D721Med (cell line): ENCODE results near the gene MORC4.

ENCODE experiments used
- DNase-seq: peaks from one replicate; pipeline ENCODE4 v3.0.0; 2011; ENCODE audit warnings: low spot score; ENCODE audit not compliant: insufficient read length
- FAIRE-seq: peaks from 2 replicates; lab custom pipeline; 2011; peaks lifted over from hg19 to GRCh38; lab: Jason Lieb, UNC
- TF ChIP-seq, protein P1 (sequence below): IDR thresholded peaks from 2 replicates; pipeline ENCODE4 v1.5.1; 2012; ENCODE audit warnings: mild to moderate bottlenecking, control low read depth; ENCODE audit not compliant: insufficient read depth; ENCODE audit errors: missing control alignments

MORC4 gene

DNA sequence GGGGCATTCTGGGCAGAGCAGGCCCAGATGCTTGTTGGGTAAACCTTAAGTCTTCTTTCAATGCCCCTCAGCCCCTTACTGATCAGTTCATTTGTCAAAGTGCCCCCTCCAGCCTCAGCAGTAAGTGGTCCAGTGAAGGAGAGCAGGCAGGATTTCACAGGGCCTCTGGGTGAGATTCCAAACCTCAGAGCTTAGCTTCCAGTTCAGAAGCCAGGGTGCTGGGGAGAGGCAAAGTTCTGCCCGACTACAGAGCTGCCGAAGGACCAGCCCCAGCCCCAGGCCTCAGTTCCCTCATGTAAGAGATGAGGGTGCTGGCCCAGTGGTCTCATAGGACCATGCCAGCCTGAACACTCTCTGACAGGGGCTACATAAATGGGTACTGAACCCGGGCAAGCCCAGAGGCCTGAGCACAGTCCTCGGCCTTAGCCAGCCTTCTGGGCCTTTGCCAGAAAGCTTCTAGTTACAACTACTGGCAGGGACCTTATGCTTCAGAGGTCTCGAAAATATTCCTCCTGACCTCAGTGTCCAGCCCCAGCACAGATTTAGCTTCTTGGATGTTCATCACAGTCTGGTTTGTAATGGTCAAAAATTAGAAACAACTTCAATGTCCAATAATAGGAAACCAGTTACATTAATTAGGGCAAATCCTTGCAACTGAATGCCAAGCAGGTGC is 96.0 kb downstream of the MORC4 start:
- FAIRE-seq (no peak), DNase-seq (no peak)
- TF ChIP-seq, protein P1, sequence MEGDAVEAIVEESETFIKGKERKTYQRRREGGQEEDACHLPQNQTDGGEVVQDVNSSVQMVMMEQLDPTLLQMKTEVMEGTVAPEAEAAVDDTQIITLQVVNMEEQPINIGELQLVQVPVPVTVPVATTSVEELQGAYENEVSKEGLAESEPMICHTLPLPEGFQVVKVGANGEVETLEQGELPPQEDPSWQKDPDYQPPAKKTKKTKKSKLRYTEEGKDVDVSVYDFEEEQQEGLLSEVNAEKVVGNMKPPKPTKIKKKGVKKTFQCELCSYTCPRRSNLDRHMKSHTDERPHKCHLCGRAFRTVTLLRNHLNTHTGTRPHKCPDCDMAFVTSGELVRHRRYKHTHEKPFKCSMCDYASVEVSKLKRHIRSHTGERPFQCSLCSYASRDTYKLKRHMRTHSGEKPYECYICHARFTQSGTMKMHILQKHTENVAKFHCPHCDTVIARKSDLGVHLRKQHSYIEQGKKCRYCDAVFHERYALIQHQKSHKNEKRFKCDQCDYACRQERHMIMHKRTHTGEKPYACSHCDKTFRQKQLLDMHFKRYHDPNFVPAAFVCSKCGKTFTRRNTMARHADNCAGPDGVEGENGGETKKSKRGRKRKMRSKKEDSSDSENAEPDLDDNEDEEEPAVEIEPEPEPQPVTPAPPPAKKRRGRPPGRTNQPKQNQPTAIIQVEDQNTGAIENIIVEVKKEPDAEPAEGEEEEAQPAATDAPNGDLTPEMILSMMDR = no peak

DNA sequence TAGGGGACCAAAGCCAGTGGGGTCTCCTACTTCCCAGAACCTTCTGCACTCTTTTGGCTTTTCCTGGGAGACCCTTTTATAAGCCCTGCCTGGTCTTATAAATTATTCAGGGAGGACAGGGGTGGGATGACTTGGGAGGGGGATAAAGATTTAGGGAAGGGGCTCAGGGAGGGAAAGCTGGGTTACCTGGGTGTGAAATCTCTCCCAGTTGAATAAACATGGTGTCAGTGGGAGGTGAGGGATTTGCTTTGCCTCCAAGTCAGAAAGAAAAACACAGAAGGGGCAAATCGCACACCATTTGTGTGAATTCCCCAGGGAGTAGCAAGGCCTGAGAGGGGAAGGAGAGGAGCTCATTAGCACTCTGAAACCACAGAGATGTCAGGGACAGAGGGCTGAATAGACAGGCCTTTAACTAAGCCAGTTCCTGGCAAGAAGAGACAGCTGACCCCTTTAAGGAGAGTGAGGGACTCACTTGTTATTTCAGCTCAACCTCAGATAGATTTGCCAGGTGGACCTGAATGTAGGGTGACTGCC is 96.7 kb downstream of the MORC4 start, which contains the start of gene RIPPLY1:
Gene RIPPLY1, minus strand, starts transcription at position 51 of the 534 bp plus-strand sequence. CDS start 54 bp downstream, outside the sequence.
- FAIRE-seq (no peak), DNase-seq (no peak)
- TF ChIP-seq, protein P1 = no peak

DNA sequence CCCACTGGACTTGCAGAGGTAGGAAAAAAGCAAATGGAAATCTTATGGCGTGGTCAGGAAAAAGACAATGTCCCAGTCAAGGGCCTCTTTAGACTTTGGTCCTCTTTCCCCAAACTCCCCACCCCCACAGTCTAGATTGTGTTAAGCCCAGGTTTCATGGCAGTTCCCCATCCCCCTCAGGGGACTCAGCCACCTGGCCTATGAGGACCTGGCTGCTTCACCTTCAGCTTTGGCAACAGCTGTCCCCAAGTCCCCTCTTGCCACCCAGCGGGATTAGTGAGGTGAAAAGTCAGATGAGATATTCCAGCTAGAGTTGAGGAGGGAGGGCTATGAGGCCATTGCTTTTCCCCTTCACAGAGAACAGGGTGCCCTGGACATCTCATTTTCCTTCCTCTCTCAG is 97.3 kb downstream of the MORC4 start:
- FAIRE-seq = no peak
- TF ChIP-seq, protein P1 = no peak
- no peak for DNase-seq

DNA sequence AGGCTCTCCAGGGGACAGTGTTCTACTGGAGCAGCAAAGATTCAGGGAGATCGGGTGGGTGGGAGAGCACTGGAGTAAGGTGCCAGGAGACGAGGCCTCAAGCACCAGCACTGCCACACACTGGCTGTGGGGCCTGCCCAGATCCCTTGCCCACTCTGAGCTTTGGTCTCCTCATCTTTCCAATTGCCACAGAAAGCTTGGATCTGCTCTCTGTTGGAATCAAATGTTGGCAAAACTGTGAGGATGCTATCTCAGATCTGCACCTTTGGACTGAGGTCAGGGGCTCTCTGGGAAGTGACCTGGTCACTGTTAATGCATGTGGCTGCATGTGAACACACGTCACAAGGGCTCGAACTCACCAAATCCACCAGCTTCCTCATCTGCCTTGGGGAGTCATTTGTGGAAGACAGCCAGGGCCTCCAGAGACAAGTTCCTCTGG is 98.2 kb downstream of the MORC4 start:
- no peak for DNase-seq
- FAIRE-seq = no peak
- TF ChIP-seq, protein P1 = no peak

DNA sequence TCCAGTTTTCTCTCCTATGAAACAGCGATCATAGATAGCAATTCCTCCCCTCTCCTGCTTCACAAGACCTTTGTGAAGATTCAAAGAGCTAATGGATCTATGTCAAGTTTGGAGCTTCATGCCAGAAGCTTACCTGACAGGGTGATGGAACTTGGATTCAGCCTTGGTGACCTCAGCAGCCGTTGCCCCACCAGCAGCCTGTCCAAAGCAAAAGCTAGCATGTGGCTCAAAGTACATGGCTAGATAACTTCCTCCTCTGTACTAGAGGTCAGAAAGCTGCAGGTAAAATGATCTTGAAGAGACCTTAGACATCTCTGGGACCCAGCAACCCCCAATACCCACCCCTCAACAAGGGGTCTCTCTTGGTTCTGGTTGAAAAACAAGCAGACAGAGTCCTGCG is 98.7 kb downstream of the MORC4 start:
- TF ChIP-seq, protein P1 = no peak
- no peak for FAIRE-seq
- no peak for DNase-seq

DNA sequence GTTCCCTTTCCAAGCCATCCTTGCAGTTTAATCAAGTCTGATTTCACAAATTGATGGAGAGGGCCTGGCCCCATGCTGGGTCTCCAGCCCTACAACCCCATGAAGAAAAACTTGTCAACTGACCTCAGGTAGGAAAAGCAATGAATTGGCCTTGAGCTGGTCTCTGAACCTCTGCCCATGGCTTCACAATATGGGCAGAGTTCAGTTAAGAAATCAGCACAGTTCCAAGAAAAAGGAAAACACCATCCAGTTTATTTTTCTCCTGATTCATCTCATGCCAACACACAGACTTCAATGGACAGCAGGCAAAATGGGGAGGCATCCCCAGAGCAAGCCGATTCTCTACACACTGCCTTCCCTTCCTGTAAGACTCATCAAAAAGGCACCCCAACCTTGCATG is 100.2 kb downstream of the MORC4 start:
- TF ChIP-seq, protein P1 = no peak
- DNase-seq (no peak), FAIRE-seq (no peak)

DNA sequence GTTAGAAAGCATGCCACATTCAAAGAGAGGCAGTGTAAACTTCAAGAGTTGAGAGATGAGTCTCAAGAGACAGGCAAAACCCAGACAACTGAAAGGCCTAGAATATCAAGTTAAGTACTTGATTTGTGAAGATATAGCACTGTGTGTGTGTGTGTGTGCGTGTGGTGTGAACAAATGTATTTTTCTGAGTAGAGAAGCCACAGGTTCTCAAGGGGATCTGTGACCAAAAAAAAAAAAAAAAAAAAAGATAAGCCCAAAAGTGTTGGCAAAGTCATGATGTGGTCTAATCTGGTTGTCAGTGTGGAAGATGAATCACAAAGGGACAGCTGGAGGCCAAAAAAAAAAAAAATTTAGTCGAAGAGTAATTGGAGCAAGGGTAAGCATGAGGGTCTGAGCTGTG is 100.7 kb downstream of the MORC4 start:
- TF ChIP-seq, protein P1 = no peak
- FAIRE-seq (no peak), DNase-seq (no peak)
